SK-N-MC (cell line): Measurements from ENCODE around the gene NDUFS5.
"Not testable (repeated sequence)": the region's sequence is repeated elsewhere in the genome, so short reads cannot be mapped to it uniquely, and the experiment has no call there.

Experiments
- DNase-seq: peaks from one replicate; pipeline ENCODE4 v3.0.0-alpha.2; 2011; ENCODE audit warnings: low read depth, low spot score
- H3K27ac ChIP-seq: fragments of 200-600 bp; sonication (generic); 2 replicates; pipeline ENCODE4 v1.5.1; 2016; ENCODE audit warnings: mixed run types
- H3K36me3 ChIP-seq: fragments of 200-600 bp; sonication (generic); 2 replicates; pipeline ENCODE4 v1.6.1; 2017; ENCODE audit warnings: antibody characterized with exemption, low read length, mixed read lengths; ENCODE audit not compliant: insufficient read depth
- H3K4me3 ChIP-seq: fragments of 200-600 bp; sonication (generic); 2 replicates; pipeline ENCODE4 v1.5.1; 2016
- H3K9ac ChIP-seq: fragments of 200-600 bp; sonication (generic); 2 replicates; pipeline ENCODE4 v1.8.0; 2017; ENCODE audit warnings: mixed run types, mixed read lengths; ENCODE audit not compliant: insufficient read length
- H3K9me3 ChIP-seq: fragments of 200-600 bp; sonication (generic); 2 replicates; pipeline ENCODE4 v1.6.1; 2017; ENCODE audit warnings: low read depth, mild to moderate bottlenecking, antibody characterized with exemption, low read length, moderate library complexity, mixed read lengths
- EZH2 ChIP-seq: fragments of 200-600 bp; sonication (generic); IDR thresholded peaks from one replicate; pipeline ENCODE4 v1.6.1; 2017; ENCODE audit warnings: antibody characterized with exemption
- FOXP2 ChIP-seq: optimal IDR thresholded peaks from 2 replicates; pipeline ENCODE3; 2011; ENCODE audit warnings: mild to moderate bottlenecking, moderate library complexity; ENCODE audit not compliant: insufficient read depth; ENCODE audit errors: extremely low read length, control extremely low read depth
- POLR2AphosphoS5 ChIP-seq: IDR thresholded peaks from 2 replicates; pipeline ENCODE4 v1.6.1; 2012; ENCODE audit warnings: mild to moderate bottlenecking, low read depth, low read length, borderline replicate concordance

NDUFS5 gene

GRCh38 chr1:39006726-39007645, 19.2 kb upstream of the NDUFS5 start:
- no peak overlapping the region for H3K9ac ChIP-seq
- peaks cover 83% of the 10 kb centered on the region for H3K36me3 ChIP-seq
- TF ChIP-seq FOXP2 (no peak), POLR2AphosphoS5 (no peak), EZH2 (no peak)
- H3K4me3 ChIP-seq, result no peak overlapping the region
- no peak overlapping the region for H3K27ac ChIP-seq
- DNase-seq, result no peak
- H3K9me3 ChIP-seq, result no peaks in the 10 kb centered on the region

- H3K4me3 ChIP-seq, H3K9ac ChIP-seq, DNase-seq, H3K27ac ChIP-seq, H3K9me3 ChIP-seq, H3K36me3 ChIP-seq: not testable (repeated sequence)
These were observed 11.2 kb upstream of the NDUFS5 start for GRCh38 chr1:39014956-39015355.

DNA sequence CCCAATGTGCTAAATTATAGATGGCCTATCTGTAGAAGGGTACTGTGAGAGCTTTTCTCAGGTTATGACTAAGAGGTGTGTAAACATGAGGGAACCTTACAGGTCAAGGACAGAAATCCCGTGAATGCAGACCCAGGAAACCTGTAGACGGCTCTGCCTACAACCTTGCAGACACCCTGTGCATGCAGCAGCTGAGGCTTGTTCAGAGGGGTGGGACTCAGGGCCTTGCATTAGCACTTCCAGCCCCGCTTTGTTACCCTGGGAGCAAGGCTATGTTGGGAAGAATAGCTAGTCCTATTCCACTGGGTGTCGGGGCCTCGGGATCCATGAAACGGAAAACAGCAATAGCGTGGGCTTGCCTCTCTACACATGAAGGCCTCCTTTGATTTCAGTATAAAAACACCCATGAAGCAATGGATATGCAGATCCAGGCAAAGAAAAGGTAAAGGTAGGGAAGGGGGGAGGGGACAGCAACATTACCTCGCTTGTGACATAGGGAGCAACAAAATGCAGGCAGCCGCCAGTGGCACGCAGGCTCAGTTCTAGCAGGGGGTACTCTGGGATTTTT, 9.5 kb upstream of the NDUFS5 start:
- no peak overlapping the region for H3K27ac ChIP-seq
- H3K9ac ChIP-seq, result no peak overlapping the region

GRCh38 chr1:39017266-39017665, 8.9 kb upstream of the NDUFS5 start:
- H3K9ac ChIP-seq, result no peak overlapping the region

More for the DNA sequence above, 9.5 kb upstream of the NDUFS5 start:
- no peak for TF ChIP-seq POLR2AphosphoS5
- TF ChIP-seq FOXP2, result no peak
- no peak for TF ChIP-seq EZH2
- no peak for DNase-seq
- Histone ChIP-seq H3K4me3 (no peak overlapping the region), H3K36me3 (peaks cover 4% of the 10 kb centered on the region; the same call in 1 of the 2 replicates), H3K9me3 (no peaks in the 10 kb centered on the region)

DNA sequence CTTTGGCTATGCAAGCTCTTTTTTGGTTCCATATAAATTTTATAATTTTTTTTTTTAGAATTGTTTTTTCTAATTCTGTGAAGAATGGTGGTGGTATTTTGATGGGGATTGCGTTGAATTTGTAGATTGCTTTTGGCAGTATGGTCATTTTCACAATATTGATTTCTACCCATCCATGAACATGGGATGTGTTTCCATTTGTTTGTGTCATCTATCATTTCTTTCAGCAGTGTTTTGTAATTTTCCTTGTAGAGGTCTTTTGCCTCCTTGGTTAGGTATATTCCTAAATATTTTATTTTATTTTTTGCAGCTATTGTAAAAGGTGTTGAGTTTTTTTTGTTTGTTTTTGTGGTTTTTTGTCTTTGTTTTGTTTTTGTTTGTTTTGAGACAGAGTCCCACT, 5.7 kb upstream of the NDUFS5 start:
- not testable (repeated sequence) for H3K9me3 ChIP-seq, H3K27ac ChIP-seq, H3K36me3 ChIP-seq, H3K4me3 ChIP-seq, H3K9ac ChIP-seq, DNase-seq

More at GRCh38 chr1:39017266-39017665, 8.9 kb upstream of the NDUFS5 start:
- no peaks in the 10 kb centered on the region for H3K36me3 ChIP-seq
- no peaks in the 10 kb centered on the region for H3K9me3 ChIP-seq
- H3K27ac ChIP-seq, result no peak overlapping the region
- H3K4me3 ChIP-seq, result no peak overlapping the region
- TF ChIP-seq POLR2AphosphoS5 (no peak), EZH2 (no peak), FOXP2 (no peak)
- DNase-seq, result no peak

DNA sequence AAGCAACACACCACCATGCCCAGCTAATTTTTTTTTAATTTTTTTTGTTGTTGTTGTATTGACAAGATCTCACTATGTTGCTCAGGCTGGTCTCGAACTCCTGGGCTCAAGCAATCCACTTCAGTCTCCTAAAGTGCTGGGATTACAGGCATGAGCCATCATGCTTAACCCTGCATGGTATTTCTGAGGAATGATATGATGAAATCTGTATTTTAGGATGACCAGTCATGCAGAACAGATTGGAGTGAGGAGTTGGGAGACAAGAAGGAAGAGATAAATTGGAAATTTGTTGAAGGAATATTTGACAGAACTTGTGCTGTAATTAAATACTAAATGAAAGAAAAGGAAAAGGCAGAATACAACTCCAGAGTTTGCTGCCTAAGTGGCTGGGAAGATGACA, 4.7 kb upstream of the NDUFS5 start:
- no peak for DNase-seq
- no peaks in the 10 kb centered on the region for H3K9me3 ChIP-seq
- H3K4me3 ChIP-seq, result no peak overlapping the region
- H3K36me3 ChIP-seq, result no peaks in the 10 kb centered on the region
- no peak overlapping the region for H3K27ac ChIP-seq
- no peak overlapping the region for H3K9ac ChIP-seq
- TF ChIP-seq POLR2AphosphoS5, result no peak

DNA sequence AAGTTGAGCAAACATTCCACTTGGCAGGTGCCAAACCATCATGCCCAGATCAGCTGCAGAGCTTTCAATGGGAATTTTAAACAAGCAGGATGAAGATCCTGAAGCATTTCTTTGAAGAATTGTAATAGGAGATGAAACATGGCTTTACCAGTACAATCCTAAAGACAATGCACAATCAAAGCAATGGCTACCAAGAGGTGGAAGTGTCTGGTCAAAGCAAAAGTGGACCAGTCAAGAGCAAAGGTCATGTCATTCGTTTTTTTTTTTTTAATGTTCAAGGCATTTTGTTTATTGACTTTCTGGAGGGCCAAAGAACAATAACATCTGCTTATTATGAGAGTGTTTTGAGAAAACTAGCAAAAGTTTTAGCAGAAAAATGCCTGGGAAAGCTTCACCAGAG, 3.0 kb upstream of the NDUFS5 start:
- Histone ChIP-seq H3K27ac (no peak overlapping the region), H3K9me3 (no peaks in the 10 kb centered on the region), H3K36me3 (no peaks in the 10 kb centered on the region), H3K9ac (no peak overlapping the region), H3K4me3 (no peak overlapping the region)
- no peak for TF ChIP-seq POLR2AphosphoS5
- TF ChIP-seq EZH2, result no peak
- TF ChIP-seq FOXP2, result no peak
- DNase-seq, result no peak

DNA sequence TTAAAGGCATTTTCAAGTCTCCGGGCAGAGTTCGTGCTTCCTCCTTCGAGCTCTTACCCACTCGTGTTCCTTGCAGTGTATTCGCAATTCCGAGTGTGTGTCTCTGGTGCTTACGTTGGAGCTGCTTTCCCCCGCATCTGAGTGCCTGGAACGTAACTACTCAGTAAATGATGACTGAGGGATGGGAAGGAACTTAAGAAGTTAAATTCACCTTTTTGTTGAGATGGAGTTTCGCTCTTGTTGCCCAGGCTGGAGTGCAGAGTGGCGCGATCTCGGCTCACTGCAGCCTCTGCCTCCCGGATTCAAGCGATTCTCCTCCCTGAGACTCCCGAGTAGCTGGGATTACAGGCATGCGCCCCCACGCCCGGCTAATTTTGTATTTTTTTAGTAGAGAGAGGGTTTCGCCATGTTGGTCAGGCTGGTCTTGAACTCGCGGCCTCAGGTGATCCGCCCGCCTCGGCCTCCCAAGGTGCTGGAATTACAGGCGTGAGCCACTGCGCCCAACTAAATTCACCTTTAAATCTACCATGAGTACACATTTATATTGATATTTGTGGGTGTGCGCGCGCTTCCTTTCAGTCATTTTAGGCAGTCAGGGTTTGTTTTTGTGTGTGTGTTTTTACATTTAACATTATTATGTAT, 837 bp downstream of the NDUFS5 start:
- peak overlapping the region; percentile 85 for H3K9ac ChIP-seq
- no peak for TF ChIP-seq POLR2AphosphoS5
- TF ChIP-seq EZH2, result no peak
- TF ChIP-seq FOXP2, result no peak

DNA sequence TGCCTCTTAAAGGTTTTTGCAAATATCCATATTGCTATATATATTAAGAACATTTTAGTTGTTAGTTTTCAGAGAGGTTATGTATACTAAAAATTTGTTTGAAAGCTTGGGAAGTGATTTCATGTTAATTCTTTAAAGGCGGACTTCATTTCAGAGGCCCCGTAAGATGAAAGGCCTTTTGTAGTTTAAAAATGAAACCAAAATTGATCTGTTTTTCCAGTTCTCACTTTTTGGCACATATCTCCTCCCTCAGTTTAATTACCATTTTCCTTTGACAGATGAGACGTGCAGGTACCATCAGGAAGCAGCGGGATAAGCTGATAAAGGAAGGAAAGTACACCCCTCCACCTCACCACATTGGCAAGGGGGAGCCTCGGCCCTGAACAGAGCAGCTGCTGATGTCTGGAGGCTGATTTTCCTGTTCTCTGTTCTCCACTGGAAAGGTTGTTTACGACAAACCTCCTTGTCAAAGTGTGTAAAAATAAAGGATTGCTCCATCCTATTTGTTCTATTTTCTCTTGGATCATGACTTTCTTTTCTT, 8.0 kb downstream of the NDUFS5 start:
- no peaks in the 10 kb centered on the region for H3K9me3 ChIP-seq
- no peak overlapping the region for H3K27ac ChIP-seq
- peaks cover 71% of the 10 kb centered on the region for H3K36me3 ChIP-seq
- no peak overlapping the region for H3K9ac ChIP-seq
- no peak for TF ChIP-seq FOXP2
- no peak for TF ChIP-seq POLR2AphosphoS5
- TF ChIP-seq EZH2, result no peak
- no peak for DNase-seq
- H3K4me3 ChIP-seq, result no peak overlapping the region

More for the DNA sequence above, 837 bp downstream of the NDUFS5 start:
- Histone ChIP-seq H3K36me3 (peaks cover 32% of the 10 kb centered on the region), H3K27ac (no peak overlapping the region), H3K9me3 (no peaks in the 10 kb centered on the region), H3K4me3 (peak overlapping the region; percentile 97)
- no peak for DNase-seq
